GM12875 (cell line): ENCODE measurements around the gene LZTR1.
"Not testable (repeated sequence)": the region's sequence is repeated elsewhere in the genome, so short reads cannot be mapped to it uniquely, and the experiment has no call there.

Source experiments
- H3K4me3 ChIP-seq: one replicate; pipeline ENCODE4 v1.5.1; 2011; ENCODE audit warnings: low read depth, low read length, control low read depth
- CTCF ChIP-seq: IDR thresholded peaks from 2 replicates; pipeline ENCODE4 v1.5.1; 2011; ENCODE audit warnings: low read depth, mild to moderate bottlenecking, control low read depth, inconsistent platforms, low read length, moderate library complexity, borderline replicate concordance; ENCODE audit not compliant: insufficient read depth

The LZTR1 gene

GRCh38 chr22:21034989-21035388 lies 52.9 kb downstream of the LZTR1 start:
- no peak overlapping the region for H3K4me3 ChIP-seq
- no peak for TF ChIP-seq CTCF

DNA sequence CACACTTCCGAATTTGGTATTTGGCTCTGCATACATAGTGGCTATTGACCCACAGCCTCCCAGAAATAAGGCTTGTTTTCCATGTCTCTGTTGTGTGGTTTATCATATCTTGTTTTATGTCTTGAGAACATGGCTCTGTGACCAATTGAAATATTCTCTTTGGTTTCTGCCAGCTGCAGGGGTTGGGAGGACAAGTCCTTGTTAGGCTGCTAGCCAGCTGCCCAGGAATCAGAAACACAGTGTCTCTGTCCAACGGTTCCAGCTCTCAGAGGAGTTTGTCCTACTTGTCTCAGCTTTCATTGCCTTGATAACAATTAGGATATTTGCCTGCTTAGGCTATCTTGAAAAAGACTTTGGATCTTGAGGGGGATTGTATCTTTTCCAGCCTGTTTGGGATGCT lies 56.3 kb downstream of the LZTR1 start:
- TF ChIP-seq CTCF, result no peak
- no peak overlapping the region for H3K4me3 ChIP-seq

DNA sequence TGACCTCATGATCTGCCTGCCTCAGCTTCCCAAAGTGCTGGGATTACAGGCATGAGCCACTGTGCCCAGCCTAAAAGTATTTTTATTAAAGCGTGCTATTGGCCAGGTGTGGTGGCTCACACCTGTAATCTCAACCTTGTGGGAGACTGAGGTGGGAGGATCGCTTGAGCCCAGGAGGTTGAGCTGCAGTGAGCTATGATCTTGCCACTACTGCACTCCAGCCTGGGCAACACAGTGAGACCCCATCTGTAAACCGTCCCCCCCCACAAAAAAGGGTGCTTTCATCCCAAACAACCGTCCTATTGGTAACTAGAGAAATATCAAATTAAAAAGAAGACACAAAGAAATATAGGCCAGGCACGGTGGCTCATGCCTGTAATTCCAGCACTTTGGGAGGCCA lies 57.1 kb downstream of the LZTR1 start:
- not testable (repeated sequence) for H3K4me3 ChIP-seq

DNA sequence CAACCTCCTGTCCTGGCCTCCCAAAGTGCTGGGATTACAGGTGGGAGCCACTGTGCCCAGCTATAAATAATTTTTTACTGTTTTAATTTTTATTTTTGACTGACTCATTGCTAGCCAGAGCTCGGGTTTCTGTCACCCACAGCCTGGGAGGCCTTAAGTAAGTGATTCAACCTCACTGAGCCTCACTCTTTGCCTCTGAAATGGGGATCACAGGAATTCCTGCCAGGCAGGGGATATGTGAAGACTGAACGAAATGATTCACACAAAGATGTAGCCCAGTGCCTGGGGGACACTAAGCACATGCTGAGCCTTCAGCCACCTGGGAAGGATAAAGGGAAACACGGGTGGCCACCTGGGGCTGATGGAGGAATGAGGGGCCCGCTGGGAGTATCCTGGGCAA lies 59.8 kb downstream of the LZTR1 start:
- H3K4me3 ChIP-seq, result no peak overlapping the region
- TF ChIP-seq CTCF, result no peak

GRCh38 chr22:21042978-21043859 lies 61.1 kb downstream of the LZTR1 start:
- H3K4me3 ChIP-seq, result no peak overlapping the region
- TF ChIP-seq CTCF, result no peak

DNA sequence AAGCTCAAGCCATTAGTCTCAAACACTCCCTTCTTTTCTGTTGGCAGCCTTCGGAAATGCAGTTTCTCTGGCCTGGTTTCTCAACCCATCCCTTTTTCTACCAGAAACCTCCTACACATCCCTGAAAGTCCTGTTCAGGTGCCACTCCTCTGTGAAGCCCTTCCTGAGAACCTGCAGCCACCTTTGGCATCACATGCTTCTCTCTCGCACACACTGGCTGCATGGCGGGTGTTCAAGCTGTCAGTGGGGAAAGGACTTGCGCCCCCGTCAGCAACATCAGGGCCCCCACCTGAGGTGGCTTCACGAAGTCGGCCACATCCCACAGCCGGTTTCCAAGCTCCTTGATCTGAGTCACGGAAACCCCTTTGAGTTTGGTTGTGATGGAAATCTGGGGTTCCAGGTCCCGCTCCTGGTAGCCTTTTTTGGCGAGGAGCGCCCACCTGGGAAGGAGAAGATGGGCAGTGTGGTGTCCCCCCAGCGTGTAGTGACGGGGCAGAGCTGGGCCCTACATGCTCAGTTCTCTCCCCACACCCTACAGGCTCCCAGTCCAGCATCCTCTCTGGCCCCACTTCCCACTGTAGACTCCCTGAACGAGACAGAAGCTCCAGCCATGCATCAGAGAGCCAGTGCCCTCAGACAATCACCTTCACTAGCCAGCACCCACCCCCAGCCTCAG lies 61.9 kb downstream of the LZTR1 start:
- H3K4me3 ChIP-seq, result no peak overlapping the region
- TF ChIP-seq CTCF, result no peak

DNA sequence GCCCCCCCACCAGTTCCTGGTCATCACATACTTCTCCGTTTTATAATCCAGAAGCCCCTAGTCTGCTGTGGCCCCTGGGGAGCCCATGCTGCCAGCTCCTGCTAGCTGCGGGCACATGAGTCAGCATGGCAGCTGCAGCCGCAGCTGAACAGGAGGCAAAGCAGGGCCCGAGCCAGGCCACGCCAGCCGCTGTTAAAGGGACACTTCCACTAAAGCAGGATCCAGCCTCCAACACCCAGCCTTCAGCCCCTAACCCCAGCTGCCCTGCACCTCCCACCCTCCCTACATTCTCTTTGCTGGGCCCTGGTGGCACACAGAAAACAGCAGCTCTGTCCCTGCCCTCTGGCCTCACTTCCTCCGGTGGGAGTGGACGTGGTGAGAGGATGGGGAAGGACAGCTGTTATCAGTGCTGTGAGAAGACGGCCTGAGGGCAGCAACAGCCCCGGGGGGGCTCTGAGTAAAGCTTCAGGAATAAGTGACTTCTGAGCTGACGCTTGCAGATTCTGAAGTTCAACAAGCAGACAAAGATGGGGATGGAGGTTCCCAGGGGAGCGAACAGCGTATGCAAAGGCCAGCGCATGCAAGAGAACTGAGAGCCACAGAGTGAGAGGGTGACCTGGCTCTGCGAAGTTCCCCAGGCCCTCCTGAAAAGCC lies 63.0 kb downstream of the LZTR1 start:
- H3K4me3 ChIP-seq, result no peak overlapping the region
- TF ChIP-seq CTCF, result no peak
